Thyroid gland (tissue), 4 donors: ENCODE results near the gene PHACTR3. TPM values are rescaled to one million over a fixed set of nuclear protein-coding genes. Genes with fewer than 3 reads are reported as not detected.

Experiments
- DNase-seq, 2 donors: peaks; one replicate each; pipeline ENCODE4 v3.0.0-alpha.2; 2019
- H3K27ac ChIP-seq, 3 donors: fragments of 200-600 bp; sonication (generic); 1 replicate in 2 of 3; 2 replicates in 1 of 3; pipeline ENCODE4 v1.5.1; 2016 to 2019; ENCODE audit warnings: mild to moderate bottlenecking in 1 of 3, moderate library complexity in 1 of 3
- H3K27me3 ChIP-seq: fragments of 200-600 bp; sonication (generic); one replicate; pipeline ENCODE4 v1.5.1; 2019
- H3K36me3 ChIP-seq, 2 donors: fragments of 200-600 bp; sonication (generic); one replicate each; pipeline ENCODE4 v1.5.1; 2016 to 2019
- H3K4me1 ChIP-seq, 2 donors: fragments of 200-600 bp; sonication (generic); one replicate each; pipeline ENCODE4 v1.5.1; 2017 to 2019
- H3K4me3 ChIP-seq, 3 donors: fragments of 200-600 bp; sonication (generic); replicated peaks in 1 of 3; 1 replicate in 2 of 3; 2 replicates in 1 of 3; pipeline ENCODE4 v1.5.1; 2016; ENCODE audit warnings: mild to moderate bottlenecking in 1 of 3
- H3K9me3 ChIP-seq: fragments of 200-600 bp; sonication (generic); one replicate; pipeline ENCODE4 v1.5.1; 2017
- POLR2A ChIP-seq, 2 donors: fragments of 450-650 bp; IDR thresholded peaks; one replicate each; pipeline ENCODE4 v1.6.1; 2017; ENCODE audit warnings: antibody characterized with exemption in 2 of 2, mild to moderate bottlenecking in 2 of 2, moderate library complexity in 1 of 2
- WGBS, 2 donors: methylation state at CpG; one replicate each; pipeline ENCODE4 v1.1.5; 2017; 5-methylcytosine and 5-hydroxymethylcytosine counted together
- intact Hi-C: fragments of 100-400 bp; cut with DNase I; formaldehyde crosslinking; loops from one replicate; pipeline ENCODE4 v1.15.1; 2023
- total RNA-seq, 4 donors: library from RNA; depleted of rRNA; stranded (reverse); fragments of >200 nt; gene quantifications; one replicate each; pipeline ENCODE4 v1.2.3, GENCODE V29; 2016
- TF ChIP-seq, protein P1 (sequence below), 6 experiments: fragments of 200-600 bp in 3 of 6; fragments of 450-650 bp in 3 of 6; sonication (generic) in 3 of 6; IDR thresholded peaks; one replicate each; pipeline ENCODE4 v1.5.1; 2016 to 2019; ENCODE audit warnings: antibody characterized with exemption in 6 of 6, mild to moderate bottlenecking in 2 of 6, inconsistent platforms in 1 of 6, moderate library complexity in 1 of 6

Gene PHACTR3
- total RNA-seq, 4 donors from 2014 or later = 2.4 TPM; not detected in 3

DNA sequence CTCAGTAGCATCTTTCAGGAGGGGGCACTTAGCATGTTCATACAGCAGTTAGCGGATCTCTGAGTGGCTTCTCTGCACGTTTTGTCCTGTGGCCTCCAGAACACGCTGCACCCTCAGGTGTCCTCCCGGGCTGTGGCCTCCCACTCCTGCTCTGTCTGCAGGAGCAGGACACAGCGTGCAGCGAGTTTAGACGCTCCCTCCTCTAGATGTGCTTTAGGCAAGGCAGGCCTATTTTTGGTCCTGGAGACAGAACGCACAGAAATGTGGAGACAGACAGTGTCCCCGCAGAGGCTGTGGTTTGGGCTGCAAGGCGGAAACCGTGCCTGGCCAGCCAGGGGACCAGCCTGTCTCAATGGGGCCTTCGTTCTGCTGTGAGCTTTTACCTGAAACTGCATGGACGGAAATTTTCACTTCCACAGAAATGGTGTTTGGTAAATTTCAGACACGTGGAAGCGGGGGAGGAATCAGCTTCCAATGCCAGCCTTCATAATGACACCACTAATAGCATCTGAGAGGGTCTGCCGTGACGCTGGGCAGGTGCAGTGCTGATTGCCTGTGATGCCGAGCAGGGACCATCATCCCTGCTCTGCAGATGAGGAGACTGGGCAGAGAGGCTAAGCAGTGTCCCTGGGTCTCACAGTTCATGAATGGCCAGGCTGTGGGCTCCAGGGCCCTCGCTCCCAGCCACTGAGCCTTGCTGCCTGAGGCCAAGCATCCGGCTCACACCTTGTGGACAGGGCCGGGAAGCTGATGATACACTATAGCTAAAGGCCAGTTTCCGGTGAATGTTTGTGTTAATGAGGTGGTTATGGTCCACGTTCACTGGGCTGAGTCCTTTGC, 208.2 kb downstream of the PHACTR3 start:
- Histone ChIP-seq H3K4me1 (no peaks in the 10 kb centered on the region), H3K36me3 (no peaks in the 10 kb centered on the region), H3K27ac (no peak overlapping the region), H3K9me3 (no peaks in the 10 kb centered on the region), H3K4me3 (no peak overlapping the region), H3K27me3 (no peaks in the 10 kb centered on the region)
- no peak for TF ChIP-seq POLR2A (IDR thresholded peaks at IDR 0.05)
- TF ChIP-seq, protein P1, sequence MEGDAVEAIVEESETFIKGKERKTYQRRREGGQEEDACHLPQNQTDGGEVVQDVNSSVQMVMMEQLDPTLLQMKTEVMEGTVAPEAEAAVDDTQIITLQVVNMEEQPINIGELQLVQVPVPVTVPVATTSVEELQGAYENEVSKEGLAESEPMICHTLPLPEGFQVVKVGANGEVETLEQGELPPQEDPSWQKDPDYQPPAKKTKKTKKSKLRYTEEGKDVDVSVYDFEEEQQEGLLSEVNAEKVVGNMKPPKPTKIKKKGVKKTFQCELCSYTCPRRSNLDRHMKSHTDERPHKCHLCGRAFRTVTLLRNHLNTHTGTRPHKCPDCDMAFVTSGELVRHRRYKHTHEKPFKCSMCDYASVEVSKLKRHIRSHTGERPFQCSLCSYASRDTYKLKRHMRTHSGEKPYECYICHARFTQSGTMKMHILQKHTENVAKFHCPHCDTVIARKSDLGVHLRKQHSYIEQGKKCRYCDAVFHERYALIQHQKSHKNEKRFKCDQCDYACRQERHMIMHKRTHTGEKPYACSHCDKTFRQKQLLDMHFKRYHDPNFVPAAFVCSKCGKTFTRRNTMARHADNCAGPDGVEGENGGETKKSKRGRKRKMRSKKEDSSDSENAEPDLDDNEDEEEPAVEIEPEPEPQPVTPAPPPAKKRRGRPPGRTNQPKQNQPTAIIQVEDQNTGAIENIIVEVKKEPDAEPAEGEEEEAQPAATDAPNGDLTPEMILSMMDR (IDR thresholded peaks at IDR 0.05) = no peak
- 88 to 90% methylated on average over 18 to 23 of the region's 23 CpGs for WGBS, 2 donors
- no peak for DNase-seq
- intact Hi-C loops = no loop called here

DNA sequence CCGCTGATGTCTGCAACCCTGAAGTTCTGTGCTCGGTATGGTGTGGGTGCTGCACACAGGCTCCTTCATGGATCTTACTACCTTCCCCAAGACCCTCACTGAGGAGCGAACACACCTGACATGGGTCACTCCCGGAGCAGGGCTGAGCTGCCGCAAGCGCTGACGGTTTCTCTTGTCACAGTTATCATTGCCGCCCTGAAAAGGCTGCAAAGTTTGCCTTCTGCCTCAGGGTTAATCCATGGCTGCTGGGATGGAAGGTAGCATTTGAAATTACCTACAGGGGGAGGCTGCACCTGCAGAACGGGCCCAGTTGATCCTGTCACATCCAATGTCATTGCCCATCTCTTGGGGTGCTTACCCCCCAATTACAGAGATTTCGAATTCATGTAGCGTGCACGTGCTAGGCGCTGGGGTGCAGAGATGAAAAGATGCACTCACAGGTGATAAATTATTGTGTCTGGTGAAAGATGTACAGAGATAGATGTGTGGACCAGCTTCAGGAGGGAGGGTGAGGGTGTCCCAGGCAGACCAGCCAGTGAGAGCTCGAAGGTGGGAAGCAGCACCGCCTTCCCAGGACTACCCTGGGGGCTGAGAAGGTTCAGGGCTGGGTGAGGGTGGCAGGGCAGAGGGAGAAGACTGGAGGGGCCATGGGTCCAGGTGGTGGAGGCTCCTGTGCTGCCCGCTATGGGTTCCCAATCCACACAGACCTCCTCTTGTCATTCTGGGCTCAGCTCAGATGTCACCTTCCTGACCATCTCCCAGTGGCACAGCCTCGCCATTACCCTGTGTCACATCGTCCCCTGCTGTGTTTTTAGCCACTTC, 209.0 kb downstream of the PHACTR3 start:
- no peak for DNase-seq
- 90 to 94% methylated on average over 10 to 18 of the region's 18 CpGs for WGBS, 2 donors
- no peak for TF ChIP-seq POLR2A (IDR thresholded peaks at IDR 0.05)
- TF ChIP-seq, protein P1 (IDR thresholded peaks at IDR 0.05) = no peak
- Histone ChIP-seq H3K36me3 (no peaks in the 10 kb centered on the region), H3K4me1 (no peaks in the 10 kb centered on the region), H3K27ac (no peak overlapping the region), H3K27me3 (no peaks in the 10 kb centered on the region), H3K4me3 (no peak overlapping the region), H3K9me3 (no peaks in the 10 kb centered on the region)
- intact Hi-C loops = no loop called here

DNA sequence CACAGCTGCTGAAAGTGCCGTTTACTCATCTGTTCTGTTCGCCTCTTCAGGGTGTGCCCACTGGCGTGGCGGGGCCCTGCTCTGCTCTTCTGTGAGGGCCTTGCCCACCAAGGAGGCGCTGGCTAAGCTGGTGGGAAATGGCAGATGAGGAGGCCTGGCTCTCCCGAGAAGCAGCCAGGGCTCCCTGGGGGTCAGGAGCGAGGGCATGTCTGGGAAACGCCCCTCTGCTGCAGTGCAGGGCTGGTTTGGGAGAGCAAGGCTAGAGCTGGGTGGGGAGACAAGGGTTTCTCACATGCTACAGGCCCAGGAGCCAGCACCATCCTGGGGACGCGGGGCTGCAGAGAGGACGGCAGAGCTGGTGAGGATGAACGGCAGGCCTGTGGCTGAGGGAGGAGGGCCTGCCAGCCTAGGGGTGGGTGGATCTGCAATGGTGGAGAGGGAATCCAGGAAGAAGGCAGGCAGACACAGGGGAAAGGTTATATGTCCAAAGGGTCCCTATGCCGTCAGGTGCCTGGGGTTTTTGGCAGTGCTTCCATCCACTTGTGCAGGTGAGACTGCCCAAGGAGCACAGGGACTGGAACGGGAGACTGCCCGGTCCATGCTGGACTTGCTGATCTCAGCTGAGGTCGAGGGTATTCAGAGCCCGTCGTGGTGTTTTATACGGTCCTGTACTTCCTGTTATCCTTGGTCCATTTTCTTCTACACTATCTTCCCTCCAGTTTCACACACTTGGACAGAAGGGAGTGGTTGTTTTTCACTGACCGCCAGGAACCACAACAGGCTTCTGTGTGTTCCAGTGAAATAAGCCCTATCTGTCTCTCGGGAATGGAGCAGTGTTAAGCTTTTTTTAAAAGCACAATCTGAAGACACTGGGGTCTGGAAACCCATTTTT, 209.9 kb downstream of the PHACTR3 start:
- WGBS, 2 donors = 74 to 79% methylated on average over 20 to 21 of the region's 21 CpGs
- no peak for DNase-seq
- H3K36me3 ChIP-seq = no peaks in the 10 kb centered on the region
- no peaks in the 10 kb centered on the region for H3K9me3 ChIP-seq
- TF ChIP-seq, protein P1 (IDR thresholded peaks at IDR 0.05) = no peak
- TF ChIP-seq POLR2A (IDR thresholded peaks at IDR 0.05) = no peak
- H3K4me1 ChIP-seq = no peaks in the 10 kb centered on the region
- intact Hi-C loops = no loop called here
- no peaks in the 10 kb centered on the region for H3K27me3 ChIP-seq
- H3K27ac ChIP-seq = no peak overlapping the region
- no peak overlapping the region for H3K4me3 ChIP-seq

DNA sequence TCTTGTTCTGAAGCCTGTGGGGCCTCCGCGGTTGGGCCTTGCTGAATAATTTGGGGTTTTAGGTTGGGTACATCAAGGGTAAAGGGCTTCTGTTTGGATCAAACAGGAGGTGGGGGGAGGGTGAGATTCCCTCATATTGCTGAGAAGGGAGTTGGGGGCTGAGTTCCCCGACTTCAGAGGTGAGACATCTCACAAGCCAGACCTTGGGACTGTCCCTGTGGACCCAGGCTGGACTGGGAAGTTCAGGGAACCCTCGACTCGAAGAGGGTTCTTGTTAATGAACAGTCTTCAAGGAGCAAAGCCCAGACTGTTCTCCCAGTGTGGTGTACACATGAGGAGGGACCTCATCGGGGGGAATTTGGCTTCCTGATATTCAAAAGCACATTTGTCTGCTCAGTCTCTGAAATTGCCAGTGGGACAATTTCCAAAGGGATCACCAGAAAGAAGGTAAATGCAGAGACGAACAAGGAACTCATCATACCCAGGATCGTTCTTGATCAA, 210.6 kb downstream of the PHACTR3 start:
- no peaks in the 10 kb centered on the region for H3K27me3 ChIP-seq
- H3K4me3 ChIP-seq = no peak overlapping the region
- H3K36me3 ChIP-seq = no peaks in the 10 kb centered on the region
- no peak for TF ChIP-seq POLR2A (IDR thresholded peaks at IDR 0.05)
- TF ChIP-seq, protein P1 (IDR thresholded peaks at IDR 0.05) = no peak
- 68 to 75% methylated on average over 6 to 8 of the region's 8 CpGs for WGBS, 2 donors
- H3K27ac ChIP-seq = no peak overlapping the region
- no peaks in the 10 kb centered on the region for H3K4me1 ChIP-seq
- H3K9me3 ChIP-seq = no peaks in the 10 kb centered on the region
- no peak for DNase-seq
- intact Hi-C loops = no loop called here
